HEK293 (cell line): ENCODE measurements around the gene EDDM13.

Experiments
- CTCF ChIP-seq: fragments of 450-650 bp; formaldehyde crosslinking; IDR thresholded peaks from 2 replicates; pipeline ENCODE4 v1.5.1; 2016; ENCODE audit warnings: missing biosample characterization, missing genetic modification characterization
- ZNF133 ChIP-seq: fragments of 450-650 bp; formaldehyde crosslinking; IDR thresholded peaks from 2 replicates; pipeline ENCODE4 v1.5.1; 2016; ENCODE audit warnings: missing biosample characterization, missing genetic modification characterization
- ZSCAN18 ChIP-seq: fragments of 450-650 bp; formaldehyde crosslinking; IDR thresholded peaks from 2 replicates; pipeline ENCODE4 v1.5.1; 2016; ENCODE audit warnings: missing biosample characterization, missing genetic modification characterization

GRCh38 chr19:56295531-56296455, 23.2 kb downstream of the EDDM13 start:
- no peak for TF ChIP-seq CTCF (tag by site-specific recombination)
- TF ChIP-seq ZSCAN18: no peak
- no peak for TF ChIP-seq ZNF133 (tag by site-specific recombination)
